Thymus (tissue), 11 donors: ENCODE results near the gene CCM2. TPM values are rescaled to one million over a fixed set of nuclear protein-coding genes. Genes with fewer than 3 reads are reported as not detected.
"Not testable (repeated sequence)": the region's sequence is repeated elsewhere in the genome, so short reads cannot be mapped to it uniquely, and the experiment has no call there.

ENCODE experiments used
- DNase-seq, 9 donors: peaks; one replicate each; pipeline ENCODE4 v3.0.0-alpha.2; 2013; ENCODE audit warnings: low spot score in 9 of 9, low read depth in 6 of 9, missing footprints in 1 of 9
- H3K27ac ChIP-seq, 2 donors: one replicate each; pipeline ENCODE4 v1.5.1; 2013; ENCODE audit warnings: control low read depth in 1 of 2, low read depth in 1 of 2, low read length in 1 of 2, mild to moderate bottlenecking in 1 of 2, moderate library complexity in 1 of 2
- H3K27me3 ChIP-seq, 2 donors: one replicate each; pipeline ENCODE4 v1.5.1; 2013; ENCODE audit warnings: low read length in 1 of 2; ENCODE audit not compliant: control insufficient read depth in 2 of 2, insufficient read depth in 1 of 2
- H3K36me3 ChIP-seq, 2 donors: one replicate each; pipeline ENCODE4 v1.5.1; 2013; ENCODE audit warnings: low read length in 1 of 2, mild to moderate bottlenecking in 1 of 2, moderate library complexity in 1 of 2; ENCODE audit not compliant: control insufficient read depth in 2 of 2, insufficient read depth in 2 of 2
- H3K4me1 ChIP-seq, 2 donors: one replicate each; pipeline ENCODE4 v1.5.1; 2013; ENCODE audit warnings: low read length in 2 of 2; ENCODE audit not compliant: control insufficient read depth in 2 of 2, insufficient read depth in 2 of 2
- H3K4me3 ChIP-seq, 2 donors: one replicate each; pipeline ENCODE4 v1.5.1; 2013; ENCODE audit warnings: low read length in 2 of 2, control low read depth in 1 of 2, mild to moderate bottlenecking in 1 of 2
- H3K9me3 ChIP-seq, 2 donors: one replicate each; pipeline ENCODE4 v1.5.1; 2013; ENCODE audit warnings: low read length in 1 of 2, mild to moderate bottlenecking in 1 of 2; ENCODE audit not compliant: control insufficient read depth in 2 of 2, insufficient read depth in 1 of 2
- WGBS: extraction: QIAGEN DNeasy Blood & Tissue Kit; methylation state at CpG from one replicate; pipeline ENCODE4 v1.1.7; 2013; 5-methylcytosine and 5-hydroxymethylcytosine counted together
- polyA plus RNA-seq: library from polyadenylated mRNA; stranded (reverse); fragments of 200-250 nt; gene quantifications from one replicate; pipeline ENCODE4 v1.2.3, GENCODE V29; 2013
- total RNA-seq: library from RNA; stranded (reverse); fragments of 120-200 nt; gene quantifications from one replicate; pipeline ENCODE4 v1.2.4, GENCODE V29; 2013
- donor health status: healthy.

CCM2 gene
- total and polyA plus RNA-seq, 2 donors, result 69.3 to 114 TPM

DNA sequence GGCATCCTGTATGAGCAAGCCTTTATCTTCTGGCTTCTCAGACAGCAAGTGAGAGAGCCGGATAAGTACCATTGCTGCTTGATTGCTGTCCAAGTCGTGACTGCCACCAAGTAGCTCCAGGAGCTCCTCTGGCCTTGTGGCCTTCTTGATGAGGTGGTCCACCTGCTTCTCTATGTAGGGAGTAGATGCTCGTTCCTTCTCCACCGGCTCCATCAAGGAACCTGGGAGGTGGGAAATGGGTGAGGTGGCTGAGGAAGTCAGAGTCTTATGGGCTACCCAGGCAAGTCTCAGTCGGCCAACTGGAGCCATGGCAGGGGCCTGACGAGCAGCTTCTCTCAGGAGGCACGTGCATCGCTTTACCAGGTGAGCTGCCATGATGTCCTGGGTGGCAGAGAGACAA is 108.9 kb downstream of the CCM2 start:
- H3K27ac ChIP-seq, result no peak overlapping the region
- no peak for DNase-seq
- peaks cover 47 to 55% of the 10 kb centered on the region in 2 donors for H3K36me3 ChIP-seq
- peaks cover 13 to 31% of the 10 kb centered on the region in 2 donors for H3K4me1 ChIP-seq
- H3K9me3 ChIP-seq, result no peaks in the 10 kb centered on the region
- no peak overlapping the region for H3K4me3 ChIP-seq
- WGBS, result 90% methylated on average over 8 of the region's 8 CpGs
- H3K27me3 ChIP-seq, result no peaks in the 10 kb centered on the region

DNA sequence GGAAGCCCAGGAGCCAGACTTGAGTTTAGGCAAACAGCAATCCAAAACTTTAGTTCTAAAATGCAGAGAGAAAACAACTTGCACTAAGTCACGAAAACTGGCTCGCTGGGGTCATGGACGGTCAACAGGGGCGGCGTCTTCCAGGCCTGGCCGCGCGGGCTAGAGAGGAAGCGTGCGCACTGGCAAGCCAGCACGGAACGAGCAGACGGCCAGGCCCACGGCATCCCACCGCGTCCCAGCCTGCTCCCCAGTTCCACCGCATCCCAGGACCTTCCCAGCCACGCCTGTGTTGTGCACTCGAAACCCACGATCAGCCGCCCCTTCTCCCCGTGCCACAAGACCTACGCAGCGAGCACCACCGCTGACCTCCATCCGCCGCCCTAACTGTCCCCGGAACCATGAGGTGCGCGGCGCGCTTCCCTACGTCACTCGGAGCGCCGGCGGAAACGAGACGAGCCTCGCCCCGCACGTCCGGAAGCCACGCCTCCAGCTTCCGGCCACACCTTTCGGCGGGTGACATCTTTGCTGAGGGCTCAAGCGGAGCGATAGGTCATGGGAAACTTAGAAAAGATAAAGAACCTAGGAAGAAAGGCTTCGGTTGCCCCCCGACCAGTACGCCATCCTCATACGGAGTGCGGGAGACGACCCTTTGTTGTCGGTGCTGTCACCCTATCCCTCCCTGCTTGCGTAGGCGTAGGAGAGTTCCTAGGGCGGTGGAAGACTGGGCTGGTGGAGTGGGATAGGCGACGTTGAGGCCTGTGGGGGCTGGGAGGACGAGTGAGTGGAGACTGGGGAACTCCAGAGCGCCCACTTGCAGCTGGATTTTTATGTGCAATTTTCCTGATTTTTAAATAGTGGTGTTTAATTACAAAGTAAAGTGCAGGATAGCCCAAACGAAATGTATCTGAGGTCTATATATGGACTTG is 111.6 kb downstream of the CCM2 start, which contains the start of gene TBRG4:
TBRG4 (minus strand) TSS at position 400 of the 926 bp plus-strand sequence. CDS start 2,460 bp downstream, outside the sequence.
- peaks cover 13 to 31% of the 10 kb centered on the region in 2 donors for H3K4me1 ChIP-seq
- peaks cover 20 to 28% of the 10 kb centered on the region in 2 donors for H3K36me3 ChIP-seq
- DNase-seq, result peak; percentile 86 to 97 (median 92)
- H3K27ac ChIP-seq, result peak within 1 kb of the TSS; percentile 95 to 99
- WGBS, result under 1% methylated on average over 64 of the region's 64 CpGs
- peak within 1 kb of the TSS; percentile 73 to 95 for H3K4me3 ChIP-seq
- H3K9me3 ChIP-seq, result no peaks in the 10 kb centered on the region
- no peaks in the 10 kb centered on the region for H3K27me3 ChIP-seq

DNA sequence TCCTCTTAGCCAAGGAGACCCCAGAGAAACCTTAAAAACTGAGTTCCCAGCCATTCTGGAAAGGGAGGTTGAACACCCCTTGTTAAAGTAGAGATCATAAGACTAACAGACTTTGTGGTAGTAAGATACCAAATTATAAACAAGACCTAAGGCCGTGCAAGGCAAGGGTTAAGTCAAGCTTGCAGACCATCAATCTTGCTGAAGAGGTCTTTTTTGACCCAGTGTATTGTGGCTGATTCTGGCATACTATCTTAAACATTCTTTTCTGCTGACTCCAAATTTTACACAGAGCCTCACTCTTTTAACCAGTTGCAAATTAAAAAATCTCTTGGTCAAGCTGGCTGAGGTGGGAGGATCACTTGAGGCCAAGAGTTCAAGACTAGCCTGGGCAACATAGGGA is 112.6 kb downstream of the CCM2 start:
- Histone ChIP-seq H3K9me3 (no peaks in the 10 kb centered on the region), H3K4me1 (peaks cover 10 to 31% of the 10 kb centered on the region in 2 donors), H3K36me3 (peaks cover 12 to 18% of the 10 kb centered on the region in 2 donors), H3K27me3 (peaks cover 0 to 2% of the 10 kb centered on the region in 2 donors), H3K4me3 (no peak overlapping the region), H3K27ac (no peak overlapping the region)
- 94% methylated on average over 1 of the region's 1 CpG for WGBS
- DNase-seq, result no peak

DNA sequence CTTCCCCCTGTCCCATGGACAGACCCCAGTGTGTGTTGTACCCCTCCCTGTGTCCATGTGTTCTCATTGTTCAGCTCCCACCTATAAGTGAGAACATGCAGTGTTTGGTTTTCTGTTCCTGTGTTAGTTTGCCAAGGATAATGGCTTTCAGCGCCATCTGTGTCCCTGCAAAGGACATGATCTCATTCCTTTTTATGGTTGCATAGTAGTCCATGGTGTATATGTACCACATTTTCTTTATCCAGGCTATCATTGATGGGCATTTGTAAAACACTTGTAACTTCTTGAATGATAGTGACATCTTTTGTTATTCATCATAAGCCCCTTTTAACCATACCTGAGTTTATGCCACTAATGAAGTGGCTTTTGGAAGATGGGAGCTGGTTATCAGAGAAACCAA is 114.3 kb downstream of the CCM2 start:
- H3K9me3 ChIP-seq, H3K27ac ChIP-seq, H3K36me3 ChIP-seq, DNase-seq, H3K4me3 ChIP-seq, H3K27me3 ChIP-seq: not testable (repeated sequence)
- WGBS, result 84% methylated on average over 1 of the region's 1 CpG
- H3K4me1 ChIP-seq, result peaks cover 10 to 25% of the 10 kb centered on the region in 2 donors

DNA sequence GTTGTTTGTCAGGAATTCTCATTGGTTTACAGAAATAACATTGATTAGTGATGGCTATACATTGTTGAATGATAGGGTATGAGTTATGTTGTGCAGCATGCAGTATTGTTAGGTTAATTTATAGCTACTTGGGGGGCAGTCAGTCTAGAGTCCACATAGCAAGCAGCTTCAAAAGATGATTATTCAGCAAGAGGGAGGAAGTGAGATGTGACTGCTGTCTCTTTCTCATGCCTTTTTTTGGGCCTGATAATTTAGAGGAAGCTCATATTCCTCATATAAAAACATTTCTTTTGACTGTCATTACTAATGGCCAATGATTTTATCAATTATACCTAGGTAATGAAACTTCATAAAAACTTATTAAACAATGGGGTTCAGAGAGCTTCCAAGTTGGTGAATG is 114.9 kb downstream of the CCM2 start:
- no peaks in the 10 kb centered on the region for H3K36me3 ChIP-seq
- H3K9me3 ChIP-seq, result no peaks in the 10 kb centered on the region
- H3K4me3 ChIP-seq, result no peak overlapping the region
- DNase-seq, result no peak
- H3K27ac ChIP-seq, result no peak overlapping the region
- peaks cover 0 to 2% of the 10 kb centered on the region in 2 donors for H3K27me3 ChIP-seq
- H3K4me1 ChIP-seq, result peaks cover 8 to 22% of the 10 kb centered on the region in 2 donors

DNA sequence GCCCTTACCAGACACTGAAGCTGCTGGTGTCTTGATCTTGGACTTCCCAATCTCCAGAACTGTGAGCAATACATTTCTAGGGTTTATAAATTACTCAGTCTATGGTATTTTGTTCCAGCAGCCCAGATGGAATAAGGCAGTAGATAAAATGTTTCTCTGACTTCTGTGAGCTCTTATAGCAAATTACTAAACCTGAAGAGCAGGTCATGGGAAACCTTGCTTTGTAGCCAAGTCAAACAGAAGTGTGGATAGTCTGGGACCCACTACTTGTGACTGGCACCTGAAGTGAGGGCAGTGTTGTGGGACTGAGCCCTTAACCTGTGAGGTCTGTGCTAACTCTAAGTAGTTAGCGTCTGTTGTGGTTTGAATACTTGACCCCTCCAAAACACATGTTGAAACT is 116.0 kb downstream of the CCM2 start:
- no peak for DNase-seq
- no peak overlapping the region for H3K4me3 ChIP-seq
- H3K36me3 ChIP-seq, result no peaks in the 10 kb centered on the region
- WGBS, result 93% methylated on average over 1 of the region's 1 CpG
- no peak overlapping the region for H3K27ac ChIP-seq
- H3K9me3 ChIP-seq, result no peaks in the 10 kb centered on the region
- H3K27me3 ChIP-seq, result peaks cover 0 to 2% of the 10 kb centered on the region in 2 donors
- peaks cover 3 to 11% of the 10 kb centered on the region in 2 donors for H3K4me1 ChIP-seq

DNA sequence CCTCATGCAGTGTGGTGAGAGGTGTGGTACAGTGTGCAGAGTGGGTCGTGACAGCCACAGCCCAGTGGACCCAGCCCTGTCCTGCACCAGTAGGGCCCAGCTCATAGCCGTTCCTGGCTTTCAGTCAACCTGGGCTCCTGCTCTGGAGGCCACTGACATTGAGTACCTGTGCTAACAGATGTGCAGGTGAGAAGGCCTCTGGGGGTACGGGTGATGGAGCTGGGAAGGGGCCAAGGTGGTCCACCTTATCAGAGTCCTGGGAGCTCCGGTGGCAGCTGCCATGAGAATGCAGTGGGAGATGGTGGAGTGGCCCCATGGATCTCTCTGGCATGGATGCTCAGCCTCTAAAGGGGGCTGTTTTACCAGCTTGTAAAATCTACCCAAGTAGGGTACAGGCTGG is 117.6 kb downstream of the CCM2 start:
- no peaks in the 10 kb centered on the region for H3K9me3 ChIP-seq
- H3K4me1 ChIP-seq, result peaks cover 0 to under 1% of the 10 kb centered on the region in 2 donors
- no peaks in the 10 kb centered on the region for H3K36me3 ChIP-seq
- H3K27me3 ChIP-seq, result peaks cover 0 to 2% of the 10 kb centered on the region in 2 donors
- WGBS, result 93% methylated on average over 4 of the region's 4 CpGs
- no peak overlapping the region for H3K27ac ChIP-seq
- no peak overlapping the region for H3K4me3 ChIP-seq
- no peak for DNase-seq

DNA sequence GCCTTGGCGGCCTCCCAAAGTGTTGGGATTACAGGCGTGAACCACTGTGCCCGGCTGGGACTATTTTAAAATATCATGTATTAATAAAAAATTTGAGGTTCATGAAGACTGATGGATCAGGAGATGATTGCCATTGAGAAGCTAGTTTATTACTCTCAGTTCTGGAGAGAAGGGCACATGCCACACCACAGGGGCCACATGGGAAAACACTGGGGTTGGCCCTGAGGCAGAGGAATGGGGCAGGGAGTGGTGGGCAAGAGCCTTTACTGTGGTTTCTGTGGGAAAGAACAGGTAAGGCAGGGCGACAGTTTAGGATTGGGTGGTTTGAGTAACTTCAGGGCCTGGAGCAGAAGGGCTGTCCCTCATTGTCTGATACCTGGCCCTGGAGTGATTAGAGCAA is 118.3 kb downstream of the CCM2 start:
- no peaks in the 10 kb centered on the region for H3K4me1 ChIP-seq
- peaks cover 0 to 2% of the 10 kb centered on the region in 2 donors for H3K27me3 ChIP-seq
- H3K9me3 ChIP-seq, result no peaks in the 10 kb centered on the region
- H3K27ac ChIP-seq, result no peak overlapping the region
- 83% methylated on average over 4 of the region's 4 CpGs for WGBS
- H3K4me3 ChIP-seq, result no peak overlapping the region
- no peaks in the 10 kb centered on the region for H3K36me3 ChIP-seq
- no peak for DNase-seq

DNA sequence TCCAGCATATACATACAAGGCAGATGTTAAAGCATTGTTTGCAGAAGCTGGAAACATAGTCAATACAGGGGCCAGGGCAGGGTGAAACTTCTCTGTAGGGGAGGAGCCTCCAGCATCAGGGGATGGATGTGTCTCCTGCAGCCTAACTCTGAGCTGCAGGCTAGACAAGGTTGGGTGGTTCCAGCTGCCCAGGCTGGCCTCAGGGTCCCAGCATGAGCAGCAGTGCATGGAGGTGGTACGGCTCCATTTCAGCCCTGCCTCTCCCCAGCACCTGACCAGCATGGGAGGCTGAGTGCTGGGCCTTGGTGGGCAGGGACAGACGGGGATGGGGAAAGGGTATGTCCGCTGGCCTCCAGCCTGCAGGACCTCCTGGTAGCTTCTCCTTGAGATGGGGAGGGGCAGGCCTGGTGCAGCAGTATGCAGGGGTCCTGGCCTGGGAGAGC is 118.9 kb downstream of the CCM2 start:
- Histone ChIP-seq H3K4me1 (no peaks in the 10 kb centered on the region), H3K27me3 (peaks cover 0 to 2% of the 10 kb centered on the region in 2 donors), H3K27ac (no peak overlapping the region), H3K36me3 (no peaks in the 10 kb centered on the region), H3K9me3 (no peaks in the 10 kb centered on the region), H3K4me3 (no peak overlapping the region)
- WGBS, result 96% methylated on average over 3 of the region's 3 CpGs
- no peak for DNase-seq
